NCI-H460 (cell line): ENCODE measurements around the gene CDRT4. TPM values are rescaled to one million over a fixed set of nuclear protein-coding genes. Genes with fewer than 3 reads are reported as not detected.
A peak's percentile ranks its signal among the peaks of the same experiment; 100 is the strongest.

ENCODE experiments used
- DNase-seq: peaks from one replicate; pipeline ENCODE4 v3.0.0-alpha.2; 2016; ENCODE audit warnings: low read depth; ENCODE audit errors: extremely low read depth
- total RNA-seq: library from RNA; depleted of rRNA; stranded (reverse); fragments of >200 nt; shearing (Covaris generic); gene quantifications from 2 replicates; pipeline ENCODE4 v1.2.3, GENCODE V29; 2014

Gene CDRT4
- total RNA-seq, 1 experiment from 2014 or later: 7.6 TPM

GRCh38 chr17:15436473-15437302, 30.7 kb downstream of the CDRT4 start:
- DNase-seq: peak; percentile 32

- DNase-seq: no peak
Measured at GRCh38 chr17:15434956-15435355, 32.5 kb downstream of the CDRT4 start.

GRCh38 chr17:15432807-15433611, 34.4 kb downstream of the CDRT4 start:
- no peak for DNase-seq

- no peak for DNase-seq
Measured at GRCh38 chr17:15431766-15432165, 35.7 kb downstream of the CDRT4 start.

GRCh38 chr17:15431196-15431595, 36.2 kb downstream of the CDRT4 start:
- no peak for DNase-seq

GRCh38 chr17:15424521-15424920, 42.9 kb downstream of the CDRT4 start:
- DNase-seq: no peak

GRCh38 chr17:15422392-15422965, 44.9 kb downstream of the CDRT4 start:
- no peak for DNase-seq

GRCh38 chr17:15418781-15419180, 48.6 kb downstream of the CDRT4 start:
- DNase-seq: no peak

GRCh38 chr17:15414532-15415306, 52.7 kb downstream of the CDRT4 start:
- no peak for DNase-seq

- DNase-seq: no peak
Measured at GRCh38 chr17:15413101-15413771, 54.2 kb downstream of the CDRT4 start.

- no peak for DNase-seq
Measured at GRCh38 chr17:15412606-15413005, 54.8 kb downstream of the CDRT4 start.

GRCh38 chr17:15411384-15412198, 55.8 kb downstream of the CDRT4 start:
- DNase-seq: no peak

- DNase-seq: no peak
Measured at GRCh38 chr17:15409721-15410250, 57.6 kb downstream of the CDRT4 start.

GRCh38 chr17:15408803-15409202, 58.6 kb downstream of the CDRT4 start:
- peak; percentile 1 for DNase-seq

GRCh38 chr17:15406081-15406480, 61.3 kb downstream of the CDRT4 start:
- no peak for DNase-seq

GRCh38 chr17:15405058-15405415, 62.4 kb downstream of the CDRT4 start:
- DNase-seq: no peak

- DNase-seq: no peak
Measured at GRCh38 chr17:15404106-15405057, 63.0 kb downstream of the CDRT4 start.
